ENCODE measurements around the gene PPP1R37.

PPP1R37 gene

GRCh38 chr19:45160870-45161737, 68.1 kb downstream of the PPP1R37 start, which contains the start of gene NKPD1:
Gene NKPD1, minus strand, starts transcription at chr19:45160982. Its CDS starts 832 bp downstream, at chr19:45160150.
- DNase-seq (ENCODE audit: low spot score), result no peak
- in situ Hi-C loops (cut with MboI; ENCODE audit: low pct_unique_long_range_greater_than_20kb, low sequenced_read_pairs, unreplicated experiment), result no loop called here
- TF ChIP-seq CTCF (IDR thresholded peaks at IDR 0.05; ENCODE audit: extremely low read depth, insufficient read depth, missing control alignments), result no peak

- DNase-seq (ENCODE audit: low spot score), result peak; percentile 16
- in situ Hi-C loops (cut with MboI; ENCODE audit: low pct_unique_long_range_greater_than_20kb, low sequenced_read_pairs, unreplicated experiment), result no loop called here
- TF ChIP-seq CTCF (IDR thresholded peaks at IDR 0.05; ENCODE audit: extremely low read depth, insufficient read depth, missing control alignments), result peak; percentile 13
Observed at GRCh38 chr19:45161738-45162607, 69.0 kb downstream of the PPP1R37 start.

GRCh38 chr19:45162608-45163143, 69.7 kb downstream of the PPP1R37 start:
- in situ Hi-C loops (cut with MboI; ENCODE audit: low pct_unique_long_range_greater_than_20kb, low sequenced_read_pairs, unreplicated experiment), result no loop called here
- no peak for TF ChIP-seq CTCF (IDR thresholded peaks at IDR 0.05; ENCODE audit: extremely low read depth, insufficient read depth, missing control alignments)
- no peak for DNase-seq (ENCODE audit: low spot score)

GRCh38 chr19:45163156-45163555, 70.2 kb downstream of the PPP1R37 start:
- DNase-seq (ENCODE audit: low spot score), result no peak
- in situ Hi-C loops (cut with MboI; ENCODE audit: low pct_unique_long_range_greater_than_20kb, low sequenced_read_pairs, unreplicated experiment), result no loop called here
- no peak for TF ChIP-seq CTCF (IDR thresholded peaks at IDR 0.05; ENCODE audit: extremely low read depth, insufficient read depth, missing control alignments)

GRCh38 chr19:45163751-45164460, 70.9 kb downstream of the PPP1R37 start:
- TF ChIP-seq CTCF (IDR thresholded peaks at IDR 0.05; ENCODE audit: extremely low read depth, insufficient read depth, missing control alignments), result no peak
- in situ Hi-C loops (cut with MboI; ENCODE audit: low pct_unique_long_range_greater_than_20kb, low sequenced_read_pairs, unreplicated experiment), result no loop called here
- DNase-seq (ENCODE audit: low spot score), result peak; percentile 42

All from GM13977 (cell line).